ENCODE measurements around the gene KPTN.

The KPTN gene

DNA sequence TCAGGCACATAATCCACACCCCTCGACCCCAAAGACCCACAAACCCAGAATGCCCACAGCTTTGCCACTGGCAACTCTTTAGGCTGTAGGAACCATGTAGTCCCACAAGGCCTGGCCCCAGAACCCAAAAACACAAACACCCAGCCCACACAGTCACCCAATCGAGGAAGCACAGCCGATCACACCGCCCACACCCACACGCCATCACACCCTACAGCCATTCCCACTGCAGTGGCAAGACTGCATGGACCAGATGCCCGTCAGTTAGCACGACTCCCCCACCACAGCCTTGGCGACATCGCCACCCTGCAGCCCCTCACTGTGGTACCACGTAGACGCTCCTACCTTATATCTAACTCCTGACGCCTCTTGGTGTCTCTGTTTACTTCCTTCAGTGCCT is 40.7 kb downstream of the KPTN start:
- Histone ChIP-seq H3K27me3 (ENCODE audit: low read depth, low read length) (peaks cover 45% of the 10 kb centered on the region), H3K4me3 (ENCODE audit: low read depth in 1 of 2, low read length in 2 of 2) (no peak overlapping the region), H3K36me3 (ENCODE audit: control insufficient read depth in 1 of 2, insufficient read depth in 2 of 2, low read length in 2 of 2) (no peaks in the 10 kb centered on the region), H3K4me1 (ENCODE audit: control insufficient read depth in 1 of 2, insufficient read depth in 2 of 2, low read length in 2 of 2) (peaks cover 6 to 18% of the 10 kb centered on the region in 2 donors), H3K27ac (ENCODE audit: low read length) (no peak overlapping the region), H3K9me3 (ENCODE audit: control insufficient read depth in 1 of 2, low read length in 2 of 2) (no peaks in the 10 kb centered on the region)

DNA sequence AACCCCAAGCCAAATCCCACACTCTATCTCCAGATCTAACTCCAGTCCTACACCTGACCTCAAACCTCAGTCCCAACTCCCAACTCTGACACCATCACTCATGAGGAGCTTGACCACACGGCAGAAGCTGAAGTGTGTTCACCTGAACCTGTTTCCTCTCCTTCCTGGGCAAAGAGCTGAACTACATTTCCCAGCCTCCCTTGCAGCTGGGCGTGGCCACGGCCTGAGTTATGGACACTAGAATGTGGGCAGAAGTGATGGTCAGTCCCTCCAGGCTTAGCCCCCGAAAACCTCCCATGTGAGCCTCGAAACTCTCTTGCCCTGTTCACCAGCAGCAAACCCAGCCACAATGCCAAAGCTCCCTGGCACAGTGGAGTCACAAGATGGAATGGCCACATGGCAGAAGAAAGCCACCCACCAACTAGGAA is 45.2 kb downstream of the KPTN start:
- no peaks in the 10 kb centered on the region for H3K4me1 ChIP-seq (ENCODE audit: control insufficient read depth in 1 of 2, insufficient read depth in 2 of 2, low read length in 2 of 2)
- H3K4me3 ChIP-seq (ENCODE audit: low read depth in 1 of 2, low read length in 2 of 2) = no peak overlapping the region
- peaks cover 12% of the 10 kb centered on the region for H3K27me3 ChIP-seq (ENCODE audit: low read depth, low read length)
- no peaks in the 10 kb centered on the region for H3K9me3 ChIP-seq (ENCODE audit: control insufficient read depth in 1 of 2, low read length in 2 of 2)
- no peak overlapping the region for H3K27ac ChIP-seq (ENCODE audit: low read length)
- H3K36me3 ChIP-seq (ENCODE audit: control insufficient read depth in 1 of 2, insufficient read depth in 2 of 2, low read length in 2 of 2) = no peaks in the 10 kb centered on the region

DNA sequence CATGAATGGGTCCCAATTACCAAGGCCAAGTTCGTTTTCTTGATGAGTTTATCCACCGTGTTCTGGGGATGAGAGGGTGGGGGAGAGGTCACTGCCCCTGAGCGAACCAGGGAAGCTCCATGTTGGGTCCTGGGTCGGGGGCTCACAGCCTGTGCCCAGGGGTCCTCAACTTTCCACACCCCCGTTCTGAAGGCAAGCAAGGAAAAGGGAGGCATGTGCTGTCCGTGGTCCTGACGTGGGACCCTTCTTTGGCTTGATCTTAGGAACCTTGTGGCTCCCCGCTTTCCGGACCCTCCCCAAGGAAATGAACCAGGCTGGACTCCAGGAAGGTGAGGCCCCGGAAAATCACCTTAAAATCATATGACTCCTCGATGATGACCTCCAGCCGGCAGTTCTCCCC is 46.5 kb downstream of the KPTN start:
- H3K36me3 ChIP-seq (ENCODE audit: control insufficient read depth in 1 of 2, insufficient read depth in 2 of 2, low read length in 2 of 2) = no peaks in the 10 kb centered on the region
- H3K27me3 ChIP-seq (ENCODE audit: low read depth, low read length) = peaks cover under 1% of the 10 kb centered on the region
- H3K27ac ChIP-seq (ENCODE audit: low read length) = no peak overlapping the region

DNA sequence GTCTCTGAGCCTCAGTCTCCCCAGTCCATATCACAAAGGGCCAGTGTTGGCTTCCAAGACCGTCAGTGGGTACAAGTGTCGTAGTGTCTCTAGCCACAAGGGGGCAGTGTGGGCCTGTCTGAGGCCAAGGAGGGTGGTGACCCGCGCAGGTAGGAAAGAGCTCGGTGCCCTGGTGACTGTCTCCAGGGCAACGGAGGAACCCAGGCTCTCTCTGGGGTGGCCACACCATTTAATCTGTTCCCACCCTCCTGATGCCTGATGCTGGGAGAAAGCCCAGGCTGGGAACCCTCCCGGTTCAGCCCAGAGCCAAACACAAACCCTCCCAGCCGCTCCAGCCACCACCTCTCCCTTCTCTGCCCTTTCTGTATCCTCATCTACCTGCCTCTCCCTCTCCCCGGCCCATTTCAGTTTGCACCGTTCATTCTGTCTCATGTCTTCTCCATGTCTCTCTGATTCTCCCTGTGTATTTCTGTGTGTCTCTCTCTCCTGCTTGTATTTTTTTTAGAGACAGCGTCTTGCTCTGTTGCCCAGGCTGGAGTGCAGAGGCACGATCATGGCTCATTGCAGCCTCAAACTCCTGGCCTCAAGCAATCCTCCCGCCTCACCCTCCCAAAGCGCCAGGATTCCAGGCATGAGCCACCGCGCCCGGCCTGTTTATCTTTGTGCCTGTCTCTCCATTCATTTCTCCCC is 47.2 kb downstream of the KPTN start:
- H3K27me3 ChIP-seq (ENCODE audit: low read depth, low read length) = peaks cover 5% of the 10 kb centered on the region
- H3K36me3 ChIP-seq (ENCODE audit: control insufficient read depth in 1 of 2, insufficient read depth in 2 of 2, low read length in 2 of 2) = no peaks in the 10 kb centered on the region
- H3K4me1 ChIP-seq (ENCODE audit: control insufficient read depth in 1 of 2, insufficient read depth in 2 of 2, low read length in 2 of 2) = no peaks in the 10 kb centered on the region
- H3K4me3 ChIP-seq (ENCODE audit: low read depth in 1 of 2, low read length in 2 of 2) = no peak overlapping the region
- no peaks in the 10 kb centered on the region for H3K9me3 ChIP-seq (ENCODE audit: control insufficient read depth in 1 of 2, low read length in 2 of 2)
- no peak overlapping the region for H3K27ac ChIP-seq (ENCODE audit: low read length)

More for the DNA sequence above, 46.5 kb downstream of the KPTN start:
- Histone ChIP-seq H3K9me3 (ENCODE audit: control insufficient read depth in 1 of 2, low read length in 2 of 2) (no peaks in the 10 kb centered on the region), H3K4me3 (ENCODE audit: low read depth in 1 of 2, low read length in 2 of 2) (no peak overlapping the region), H3K4me1 (ENCODE audit: control insufficient read depth in 1 of 2, insufficient read depth in 2 of 2, low read length in 2 of 2) (no peaks in the 10 kb centered on the region)

DNA sequence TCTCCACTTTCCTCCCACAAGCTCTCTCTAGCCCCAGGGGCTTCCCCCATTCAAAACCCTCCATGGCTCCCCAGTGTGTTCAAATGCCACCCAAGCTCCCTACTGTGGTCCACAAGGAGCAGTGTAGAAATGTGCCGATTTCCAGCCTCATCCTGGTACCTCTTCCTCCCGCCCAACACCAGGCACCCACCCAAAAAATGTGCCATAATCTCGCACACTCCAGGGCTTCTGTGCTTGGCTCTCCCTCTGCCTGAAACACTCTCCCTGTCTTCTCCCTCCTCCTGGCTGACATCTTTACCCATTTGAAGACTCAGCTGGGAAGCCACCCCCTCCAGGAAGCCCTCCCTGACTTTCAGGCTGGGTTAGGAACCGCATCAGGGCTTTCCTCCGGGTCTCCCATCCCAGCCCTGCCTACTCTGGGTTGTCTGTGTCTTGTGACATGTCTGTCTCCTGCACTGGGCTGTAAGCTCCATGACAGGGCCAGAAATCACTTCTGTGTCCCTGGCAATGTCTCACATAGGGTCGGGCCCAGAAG is 48.1 kb downstream of the KPTN start:
- Histone ChIP-seq H3K9me3 (ENCODE audit: control insufficient read depth in 1 of 2, low read length in 2 of 2) (no peaks in the 10 kb centered on the region), H3K4me1 (ENCODE audit: control insufficient read depth in 1 of 2, insufficient read depth in 2 of 2, low read length in 2 of 2) (no peaks in the 10 kb centered on the region), H3K27me3 (ENCODE audit: low read depth, low read length) (peaks cover 5% of the 10 kb centered on the region), H3K36me3 (ENCODE audit: control insufficient read depth in 1 of 2, insufficient read depth in 2 of 2, low read length in 2 of 2) (no peaks in the 10 kb centered on the region), H3K4me3 (ENCODE audit: low read depth in 1 of 2, low read length in 2 of 2) (no peak overlapping the region), H3K27ac (ENCODE audit: low read length) (no peak overlapping the region)

DNA sequence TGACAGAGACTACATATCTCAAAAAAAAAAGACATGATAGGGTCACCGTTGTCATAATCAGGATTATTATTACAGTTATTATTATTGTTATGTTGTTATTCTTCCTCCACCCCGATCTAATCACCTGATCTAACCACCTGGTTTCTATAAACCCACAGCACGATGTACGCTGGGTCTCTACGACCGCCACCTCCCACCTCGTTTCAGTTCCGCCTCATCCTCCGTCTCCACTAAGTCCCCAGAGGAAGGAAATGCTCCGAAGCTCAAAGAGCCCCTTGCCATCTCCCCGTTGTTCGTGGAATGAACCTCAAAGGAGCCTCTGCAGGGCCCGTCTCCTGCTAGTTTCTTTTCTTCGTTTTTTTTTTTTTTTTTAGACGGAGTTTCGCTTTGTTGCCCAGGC is 48.8 kb downstream of the KPTN start:
- H3K36me3 ChIP-seq (ENCODE audit: control insufficient read depth in 1 of 2, insufficient read depth in 2 of 2, low read length in 2 of 2) = no peaks in the 10 kb centered on the region
- H3K27me3 ChIP-seq (ENCODE audit: low read depth, low read length) = peaks cover 13% of the 10 kb centered on the region
- H3K9me3 ChIP-seq (ENCODE audit: control insufficient read depth in 1 of 2, low read length in 2 of 2) = no peaks in the 10 kb centered on the region
- no peak overlapping the region for H3K27ac ChIP-seq (ENCODE audit: low read length)
- H3K4me3 ChIP-seq (ENCODE audit: low read depth in 1 of 2, low read length in 2 of 2) = no peak overlapping the region
- H3K4me1 ChIP-seq (ENCODE audit: control insufficient read depth in 1 of 2, insufficient read depth in 2 of 2, low read length in 2 of 2) = peaks cover 0 to 5% of the 10 kb centered on the region in 2 donors

DNA sequence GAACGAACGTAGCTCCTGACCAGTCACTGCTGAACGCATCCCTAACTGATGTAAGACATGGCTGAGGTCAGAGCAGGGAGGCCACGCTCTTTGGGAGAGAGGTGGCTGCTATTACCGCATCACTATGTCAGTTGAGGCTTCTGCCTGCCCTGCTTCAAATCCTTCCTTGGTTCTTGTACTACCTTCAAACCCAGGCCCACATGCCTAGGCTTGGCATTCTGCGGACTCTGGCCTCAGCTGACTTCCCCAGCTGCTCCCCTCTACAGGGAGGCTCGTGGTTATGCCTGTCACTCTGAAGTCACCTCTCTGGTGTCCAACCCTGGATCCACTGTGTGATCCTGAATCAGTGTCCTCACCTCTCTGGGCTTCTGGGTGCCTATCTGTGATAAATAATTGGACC is 49.9 kb downstream of the KPTN start:
- peaks cover 0 to 14% of the 10 kb centered on the region in 2 donors for H3K4me1 ChIP-seq (ENCODE audit: control insufficient read depth in 1 of 2, insufficient read depth in 2 of 2, low read length in 2 of 2)
- no peaks in the 10 kb centered on the region for H3K36me3 ChIP-seq (ENCODE audit: control insufficient read depth in 1 of 2, insufficient read depth in 2 of 2, low read length in 2 of 2)
- no peaks in the 10 kb centered on the region for H3K9me3 ChIP-seq (ENCODE audit: control insufficient read depth in 1 of 2, low read length in 2 of 2)
- H3K27ac ChIP-seq (ENCODE audit: low read length) = no peak overlapping the region
- no peak overlapping the region for H3K4me3 ChIP-seq (ENCODE audit: low read depth in 1 of 2, low read length in 2 of 2)
- peaks cover 16% of the 10 kb centered on the region for H3K27me3 ChIP-seq (ENCODE audit: low read depth, low read length)

DNA sequence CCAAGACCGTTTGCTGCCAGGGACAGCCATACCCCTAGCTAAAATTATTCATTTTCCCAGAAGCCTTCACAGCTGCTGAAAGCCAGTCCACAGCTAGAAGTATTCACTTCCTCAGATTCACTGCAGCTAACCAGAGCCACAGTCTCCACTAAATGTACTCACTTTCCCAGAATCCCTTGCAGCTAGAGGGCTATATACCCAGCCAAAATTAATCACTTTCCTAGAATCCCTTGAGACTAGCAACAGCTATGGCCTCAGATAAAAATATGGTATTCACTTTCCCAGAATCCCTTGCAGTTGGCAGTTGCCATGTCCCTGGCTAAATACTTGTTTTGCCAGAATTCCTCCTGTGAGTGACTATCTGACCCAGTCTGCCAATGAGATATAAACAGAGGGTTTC is 50.9 kb downstream of the KPTN start:
- Histone ChIP-seq H3K27me3 (ENCODE audit: low read depth, low read length) (peaks cover 19% of the 10 kb centered on the region), H3K9me3 (ENCODE audit: control insufficient read depth in 1 of 2, low read length in 2 of 2) (no peaks in the 10 kb centered on the region)

DNA sequence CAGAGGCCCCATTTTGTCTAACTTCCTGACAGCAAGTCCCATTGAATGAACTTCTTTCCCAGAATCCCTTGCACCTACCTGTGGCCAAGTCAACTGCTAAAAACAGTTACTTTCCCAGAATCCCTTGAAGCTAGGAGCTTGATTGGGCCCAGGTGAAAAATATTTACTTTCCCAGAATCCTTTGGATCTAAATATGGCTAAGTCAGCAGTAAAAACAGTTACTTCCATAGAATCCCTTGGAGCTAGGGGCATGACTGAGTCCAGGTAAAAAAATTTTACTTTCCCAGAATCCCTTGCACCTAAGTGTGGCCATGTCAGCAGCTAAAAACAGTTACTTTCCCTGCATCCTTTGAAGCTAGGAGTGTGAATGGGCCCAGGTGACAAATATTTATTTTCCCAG is 51.5 kb downstream of the KPTN start:
- no peaks in the 10 kb centered on the region for H3K36me3 ChIP-seq (ENCODE audit: control insufficient read depth in 1 of 2, insufficient read depth in 2 of 2, low read length in 2 of 2)
- H3K9me3 ChIP-seq (ENCODE audit: control insufficient read depth in 1 of 2, low read length in 2 of 2) = no peaks in the 10 kb centered on the region
- peaks cover 19% of the 10 kb centered on the region for H3K27me3 ChIP-seq (ENCODE audit: low read depth, low read length)
- H3K4me3 ChIP-seq (ENCODE audit: low read depth in 1 of 2, low read length in 2 of 2) = no peak overlapping the region
- H3K27ac ChIP-seq (ENCODE audit: low read length) = no peak overlapping the region
- H3K4me1 ChIP-seq (ENCODE audit: control insufficient read depth in 1 of 2, insufficient read depth in 2 of 2, low read length in 2 of 2) = peaks cover 4 to 29% of the 10 kb centered on the region in 2 donors

More for the DNA sequence above, 50.9 kb downstream of the KPTN start:
- Histone ChIP-seq H3K27ac (ENCODE audit: low read length) (no peak overlapping the region), H3K36me3 (ENCODE audit: control insufficient read depth in 1 of 2, insufficient read depth in 2 of 2, low read length in 2 of 2) (no peaks in the 10 kb centered on the region), H3K4me3 (ENCODE audit: low read depth in 1 of 2, low read length in 2 of 2) (no peak overlapping the region), H3K4me1 (ENCODE audit: control insufficient read depth in 1 of 2, insufficient read depth in 2 of 2, low read length in 2 of 2) (peaks cover 4 to 23% of the 10 kb centered on the region in 2 donors)

DNA sequence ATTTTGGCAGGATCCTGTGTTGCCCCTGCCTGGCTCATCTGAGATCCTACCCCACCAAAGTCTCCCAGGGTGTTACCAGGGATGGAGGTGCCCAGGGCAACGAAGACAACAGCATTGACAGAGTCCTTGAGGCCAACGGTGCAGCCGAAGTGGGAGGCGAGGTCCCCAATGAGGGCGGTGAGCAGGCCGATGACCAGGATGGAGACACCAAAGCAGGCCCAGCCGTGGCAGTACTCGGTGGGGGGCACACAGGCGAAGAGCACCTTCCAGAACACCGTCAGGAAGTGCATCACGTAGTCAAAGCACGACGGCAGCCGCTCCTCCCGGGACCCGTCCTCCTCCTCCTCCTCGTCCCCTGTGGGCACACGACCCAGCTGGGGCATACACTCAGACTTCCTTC is 51.9 kb downstream of the KPTN start:
- peaks cover 19% of the 10 kb centered on the region for H3K27me3 ChIP-seq (ENCODE audit: low read depth, low read length)
- H3K9me3 ChIP-seq (ENCODE audit: control insufficient read depth in 1 of 2, low read length in 2 of 2) = no peaks in the 10 kb centered on the region
- H3K4me1 ChIP-seq (ENCODE audit: control insufficient read depth in 1 of 2, insufficient read depth in 2 of 2, low read length in 2 of 2) = peaks cover 4 to 32% of the 10 kb centered on the region in 2 donors
- no peak overlapping the region for H3K27ac ChIP-seq (ENCODE audit: low read length)
- H3K4me3 ChIP-seq (ENCODE audit: low read depth in 1 of 2, low read length in 2 of 2) = no peak overlapping the region
- no peaks in the 10 kb centered on the region for H3K36me3 ChIP-seq (ENCODE audit: control insufficient read depth in 1 of 2, insufficient read depth in 2 of 2, low read length in 2 of 2)

DNA sequence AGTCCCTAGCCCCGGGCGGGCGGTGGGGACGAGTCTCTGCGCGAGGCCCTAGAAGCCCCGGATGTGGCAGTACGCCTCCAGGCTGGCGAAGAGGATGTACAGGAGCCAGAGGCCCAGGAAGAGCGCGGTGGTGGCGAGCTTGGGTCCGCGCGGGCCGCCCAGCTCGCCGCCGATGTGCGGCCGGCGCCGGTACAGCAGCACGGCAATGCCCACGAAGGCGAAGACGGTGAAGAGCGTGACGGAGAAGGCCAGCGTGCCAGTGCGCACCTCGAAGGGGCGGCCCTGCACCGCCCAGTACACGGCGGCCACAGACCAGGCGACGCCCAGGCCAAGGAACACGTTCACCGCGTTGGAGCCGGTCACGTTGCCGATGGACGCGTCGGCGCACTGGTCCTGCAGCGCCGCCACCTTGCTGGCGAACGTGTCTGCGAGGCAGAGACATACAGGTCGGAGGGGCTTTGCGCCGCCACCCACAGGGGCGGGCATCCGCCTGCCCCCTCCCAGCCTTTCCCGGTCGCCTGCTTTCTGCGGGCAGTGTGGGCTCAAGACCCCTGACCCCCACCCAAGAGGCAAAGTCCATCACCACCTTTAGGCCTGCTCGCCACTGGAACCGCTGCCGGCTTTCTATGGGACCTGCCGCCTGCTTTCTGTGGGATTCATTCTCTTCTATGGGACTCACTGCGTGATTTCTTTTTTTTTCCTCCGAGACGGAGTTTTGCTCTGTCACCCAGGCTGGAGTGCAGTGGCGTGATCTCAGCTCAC is 53.8 kb downstream of the KPTN start:
- H3K4me3 ChIP-seq (ENCODE audit: low read depth in 1 of 2, low read length in 2 of 2) = peak overlapping the region in 1 of 2 donors; percentile 20
- H3K27me3 ChIP-seq (ENCODE audit: low read depth, low read length) = peaks cover 19% of the 10 kb centered on the region

More for the DNA sequence above, 53.8 kb downstream of the KPTN start:
- Histone ChIP-seq H3K27ac (ENCODE audit: low read length) (no peak overlapping the region), H3K36me3 (ENCODE audit: control insufficient read depth in 1 of 2, insufficient read depth in 2 of 2, low read length in 2 of 2) (no peaks in the 10 kb centered on the region), H3K4me1 (ENCODE audit: control insufficient read depth in 1 of 2, insufficient read depth in 2 of 2, low read length in 2 of 2) (peaks cover 4 to 32% of the 10 kb centered on the region in 2 donors), H3K9me3 (ENCODE audit: control insufficient read depth in 1 of 2, low read length in 2 of 2) (no peaks in the 10 kb centered on the region)
